Duodenal mucosa (tissue), 2 donors: Measurements from ENCODE around the gene GPX4.

Experiments used
- H3K27ac ChIP-seq: one replicate; pipeline ENCODE4 v1.7.0; 2013; ENCODE audit warnings: low read depth, low read length
- H3K27me3 ChIP-seq, 2 donors: one replicate each; pipeline ENCODE4 v1.7.0; 2013; ENCODE audit warnings: low read length in 2 of 2, control low read depth in 1 of 2; ENCODE audit not compliant: insufficient read depth in 2 of 2, control insufficient read depth in 1 of 2
- H3K36me3 ChIP-seq, 2 donors: one replicate each; pipeline ENCODE4 v1.7.0; 2013; ENCODE audit warnings: low read length in 2 of 2, control low read depth in 1 of 2; ENCODE audit not compliant: insufficient read depth in 2 of 2, control insufficient read depth in 1 of 2
- H3K4me1 ChIP-seq, 2 donors: one replicate each; pipeline ENCODE4 v1.7.0; 2013; ENCODE audit warnings: low read length in 2 of 2, control low read depth in 1 of 2; ENCODE audit not compliant: insufficient read depth in 2 of 2, control insufficient read depth in 1 of 2
- H3K4me3 ChIP-seq, 2 donors: one replicate each; pipeline ENCODE4 v1.7.0; 2013; ENCODE audit warnings: low read length in 2 of 2, low read depth in 1 of 2
- H3K9ac ChIP-seq, 2 donors: one replicate each; pipeline ENCODE4 v1.7.0; 2013; ENCODE audit warnings: low read length in 2 of 2, low read depth in 1 of 2
- H3K9me3 ChIP-seq, 2 donors: one replicate each; pipeline ENCODE4 v1.7.0; 2013; ENCODE audit warnings: low read length in 2 of 2, control low read depth in 1 of 2; ENCODE audit not compliant: control insufficient read depth in 1 of 2

GPX4 gene

GRCh38 chr19:1103708-1104310 is at the start of gene GPX4:
TSS of gene GPX4 (plus strand) at chr19:1103994. CDS start at chr19:1104044, 50 bp downstream.
- peaks cover 39 to 42% of the 10 kb centered on the region in 2 donors for H3K4me1 ChIP-seq
- H3K27ac ChIP-seq, result peak within 1 kb of the TSS; percentile 99
- H3K4me3 ChIP-seq, result peak within 1 kb of the TSS; percentile 74 to 75

GRCh38 chr19:1054102-1055027 is 49.4 kb upstream of the GPX4 start:
- Histone ChIP-seq H3K36me3 (no peaks in the 10 kb centered on the region), H3K9ac (no peak overlapping the region), H3K4me3 (no peak overlapping the region), H3K27ac (no peak overlapping the region), H3K4me1 (no peaks in the 10 kb centered on the region), H3K27me3 (no peaks in the 10 kb centered on the region), H3K9me3 (no peaks in the 10 kb centered on the region)

More at GRCh38 chr19:1103708-1104310, at the start of gene GPX4:
- H3K9ac ChIP-seq, result peak within 1 kb of the TSS; percentile 73 to 81
- H3K9me3 ChIP-seq, result no peaks in the 10 kb centered on the region
- H3K27me3 ChIP-seq, result no peaks in the 10 kb centered on the region
- H3K36me3 ChIP-seq, result peaks cover 0 to 16% of the 10 kb centered on the region in 2 donors

- Histone ChIP-seq H3K4me1 (no peaks in the 10 kb centered on the region), H3K4me3 (no peak overlapping the region), H3K27ac (no peak overlapping the region), H3K27me3 (no peaks in the 10 kb centered on the region), H3K9me3 (no peaks in the 10 kb centered on the region), H3K36me3 (no peaks in the 10 kb centered on the region), H3K9ac (no peak overlapping the region)
These were observed 48.8 kb upstream of the GPX4 start for GRCh38 chr19:1055028-1055425.

GRCh38 chr19:1055886-1056620 is 47.7 kb upstream of the GPX4 start:
- H3K4me3 ChIP-seq, result no peak overlapping the region
- H3K27ac ChIP-seq, result no peak overlapping the region
- no peaks in the 10 kb centered on the region for H3K9me3 ChIP-seq
- H3K27me3 ChIP-seq, result no peaks in the 10 kb centered on the region
- H3K4me1 ChIP-seq, result no peaks in the 10 kb centered on the region
- H3K36me3 ChIP-seq, result no peaks in the 10 kb centered on the region
- no peak overlapping the region for H3K9ac ChIP-seq

GRCh38 chr19:1057176-1057855 is 46.5 kb upstream of the GPX4 start:
- Histone ChIP-seq H3K4me1 (no peaks in the 10 kb centered on the region), H3K4me3 (no peak overlapping the region), H3K27ac (no peak overlapping the region), H3K27me3 (no peaks in the 10 kb centered on the region), H3K36me3 (no peaks in the 10 kb centered on the region), H3K9ac (no peak overlapping the region), H3K9me3 (no peaks in the 10 kb centered on the region)

GRCh38 chr19:1058112-1058511 is 45.7 kb upstream of the GPX4 start:
- no peak overlapping the region for H3K27ac ChIP-seq

GRCh38 chr19:1060689-1061088 is 43.1 kb upstream of the GPX4 start:
- no peak overlapping the region for H3K9ac ChIP-seq
- no peak overlapping the region for H3K4me3 ChIP-seq
- no peaks in the 10 kb centered on the region for H3K9me3 ChIP-seq
- no peak overlapping the region for H3K27ac ChIP-seq
- no peaks in the 10 kb centered on the region for H3K36me3 ChIP-seq
- H3K27me3 ChIP-seq, result peaks cover 0 to 4% of the 10 kb centered on the region in 2 donors
- H3K4me1 ChIP-seq, result peaks cover 4 to 11% of the 10 kb centered on the region in 2 donors

More at GRCh38 chr19:1058112-1058511, 45.7 kb upstream of the GPX4 start:
- no peaks in the 10 kb centered on the region for H3K9me3 ChIP-seq
- H3K4me3 ChIP-seq, result no peak overlapping the region
- no peaks in the 10 kb centered on the region for H3K27me3 ChIP-seq
- H3K4me1 ChIP-seq, result no peaks in the 10 kb centered on the region
- no peaks in the 10 kb centered on the region for H3K36me3 ChIP-seq
- H3K9ac ChIP-seq, result no peak overlapping the region

- no peaks in the 10 kb centered on the region for H3K36me3 ChIP-seq
- H3K9ac ChIP-seq, result no peak overlapping the region
- H3K27ac ChIP-seq, result no peak overlapping the region
- no peak overlapping the region for H3K4me3 ChIP-seq
- H3K27me3 ChIP-seq, result peaks cover 12 to 15% of the 10 kb centered on the region in 2 donors
- H3K9me3 ChIP-seq, result no peaks in the 10 kb centered on the region
- H3K4me1 ChIP-seq, result peaks cover 4 to 20% of the 10 kb centered on the region in 2 donors
These were observed 41.8 kb upstream of the GPX4 start for GRCh38 chr19:1061987-1062386.

GRCh38 chr19:1062387-1063029 is 41.3 kb upstream of the GPX4 start:
- H3K9me3 ChIP-seq, result no peaks in the 10 kb centered on the region
- no peak overlapping the region for H3K9ac ChIP-seq
- H3K4me3 ChIP-seq, result no peak overlapping the region
- H3K27me3 ChIP-seq, result peaks cover 13 to 15% of the 10 kb centered on the region in 2 donors
- no peak overlapping the region for H3K27ac ChIP-seq
- peaks cover 4 to 20% of the 10 kb centered on the region in 2 donors for H3K4me1 ChIP-seq
- no peaks in the 10 kb centered on the region for H3K36me3 ChIP-seq
